ENCODE data around the gene AGO3.

DNA sequence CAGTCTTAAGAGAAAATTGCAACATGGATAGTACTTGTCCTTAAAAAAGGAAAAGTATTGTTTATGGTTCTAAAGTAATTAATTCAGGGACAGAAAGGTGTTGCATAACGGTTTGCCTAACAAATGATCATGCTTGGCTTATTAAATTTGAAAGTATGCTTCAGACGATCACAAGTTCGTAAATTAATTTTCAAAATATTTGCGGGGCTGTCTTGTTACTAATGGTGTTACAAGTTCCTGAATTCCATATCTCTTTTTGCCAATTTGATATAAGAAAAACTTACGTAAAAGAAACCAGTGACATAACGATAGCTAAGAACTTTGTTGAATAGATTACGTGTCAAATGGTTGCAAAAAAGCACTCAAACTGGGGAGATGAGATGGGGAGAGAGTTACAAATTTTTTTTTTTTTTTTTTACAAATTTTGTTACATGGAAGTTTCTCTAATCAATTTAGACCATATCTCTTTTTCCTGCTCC, 1.3 kb downstream of the AGO3 start:
- TF ChIP-seq RAD21 (IDR thresholded peaks at IDR 0.05) (no peak), ATF3 (IDR thresholded peaks at IDR 0.05) (no peak), FOXA1 (IDR thresholded peaks at IDR 0.05) (no peak), ZBTB33 (IDR thresholded peaks at IDR 0.05) (no peak), HNF4G (IDR thresholded peaks at IDR 0.05) (no peak)
- TF ChIP-seq, protein P1, sequence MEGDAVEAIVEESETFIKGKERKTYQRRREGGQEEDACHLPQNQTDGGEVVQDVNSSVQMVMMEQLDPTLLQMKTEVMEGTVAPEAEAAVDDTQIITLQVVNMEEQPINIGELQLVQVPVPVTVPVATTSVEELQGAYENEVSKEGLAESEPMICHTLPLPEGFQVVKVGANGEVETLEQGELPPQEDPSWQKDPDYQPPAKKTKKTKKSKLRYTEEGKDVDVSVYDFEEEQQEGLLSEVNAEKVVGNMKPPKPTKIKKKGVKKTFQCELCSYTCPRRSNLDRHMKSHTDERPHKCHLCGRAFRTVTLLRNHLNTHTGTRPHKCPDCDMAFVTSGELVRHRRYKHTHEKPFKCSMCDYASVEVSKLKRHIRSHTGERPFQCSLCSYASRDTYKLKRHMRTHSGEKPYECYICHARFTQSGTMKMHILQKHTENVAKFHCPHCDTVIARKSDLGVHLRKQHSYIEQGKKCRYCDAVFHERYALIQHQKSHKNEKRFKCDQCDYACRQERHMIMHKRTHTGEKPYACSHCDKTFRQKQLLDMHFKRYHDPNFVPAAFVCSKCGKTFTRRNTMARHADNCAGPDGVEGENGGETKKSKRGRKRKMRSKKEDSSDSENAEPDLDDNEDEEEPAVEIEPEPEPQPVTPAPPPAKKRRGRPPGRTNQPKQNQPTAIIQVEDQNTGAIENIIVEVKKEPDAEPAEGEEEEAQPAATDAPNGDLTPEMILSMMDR (IDR thresholded peaks at IDR 0.05; ENCODE audit: low read depth, low read length, missing input control): no peak
- TF ChIP-seq, protein P2, sequence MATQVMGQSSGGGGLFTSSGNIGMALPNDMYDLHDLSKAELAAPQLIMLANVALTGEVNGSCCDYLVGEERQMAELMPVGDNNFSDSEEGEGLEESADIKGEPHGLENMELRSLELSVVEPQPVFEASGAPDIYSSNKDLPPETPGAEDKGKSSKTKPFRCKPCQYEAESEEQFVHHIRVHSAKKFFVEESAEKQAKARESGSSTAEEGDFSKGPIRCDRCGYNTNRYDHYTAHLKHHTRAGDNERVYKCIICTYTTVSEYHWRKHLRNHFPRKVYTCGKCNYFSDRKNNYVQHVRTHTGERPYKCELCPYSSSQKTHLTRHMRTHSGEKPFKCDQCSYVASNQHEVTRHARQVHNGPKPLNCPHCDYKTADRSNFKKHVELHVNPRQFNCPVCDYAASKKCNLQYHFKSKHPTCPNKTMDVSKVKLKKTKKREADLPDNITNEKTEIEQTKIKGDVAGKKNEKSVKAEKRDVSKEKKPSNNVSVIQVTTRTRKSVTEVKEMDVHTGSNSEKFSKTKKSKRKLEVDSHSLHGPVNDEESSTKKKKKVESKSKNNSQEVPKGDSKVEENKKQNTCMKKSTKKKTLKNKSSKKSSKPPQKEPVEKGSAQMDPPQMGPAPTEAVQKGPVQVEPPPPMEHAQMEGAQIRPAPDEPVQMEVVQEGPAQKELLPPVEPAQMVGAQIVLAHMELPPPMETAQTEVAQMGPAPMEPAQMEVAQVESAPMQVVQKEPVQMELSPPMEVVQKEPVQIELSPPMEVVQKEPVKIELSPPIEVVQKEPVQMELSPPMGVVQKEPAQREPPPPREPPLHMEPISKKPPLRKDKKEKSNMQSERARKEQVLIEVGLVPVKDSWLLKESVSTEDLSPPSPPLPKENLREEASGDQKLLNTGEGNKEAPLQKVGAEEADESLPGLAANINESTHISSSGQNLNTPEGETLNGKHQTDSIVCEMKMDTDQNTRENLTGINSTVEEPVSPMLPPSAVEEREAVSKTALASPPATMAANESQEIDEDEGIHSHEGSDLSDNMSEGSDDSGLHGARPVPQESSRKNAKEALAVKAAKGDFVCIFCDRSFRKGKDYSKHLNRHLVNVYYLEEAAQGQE (IDR thresholded peaks at IDR 0.05): no peak

Measured in liver (tissue), 3 donors.